IPS-11a (cell line): ENCODE data around the gene GPC6.

Experiments
- H3K4me3 ChIP-seq: one replicate; pipeline ENCODE4 v1.5.1; 2013; ENCODE audit warnings: low read depth, low read length, control low read depth

The GPC6 gene

DNA sequence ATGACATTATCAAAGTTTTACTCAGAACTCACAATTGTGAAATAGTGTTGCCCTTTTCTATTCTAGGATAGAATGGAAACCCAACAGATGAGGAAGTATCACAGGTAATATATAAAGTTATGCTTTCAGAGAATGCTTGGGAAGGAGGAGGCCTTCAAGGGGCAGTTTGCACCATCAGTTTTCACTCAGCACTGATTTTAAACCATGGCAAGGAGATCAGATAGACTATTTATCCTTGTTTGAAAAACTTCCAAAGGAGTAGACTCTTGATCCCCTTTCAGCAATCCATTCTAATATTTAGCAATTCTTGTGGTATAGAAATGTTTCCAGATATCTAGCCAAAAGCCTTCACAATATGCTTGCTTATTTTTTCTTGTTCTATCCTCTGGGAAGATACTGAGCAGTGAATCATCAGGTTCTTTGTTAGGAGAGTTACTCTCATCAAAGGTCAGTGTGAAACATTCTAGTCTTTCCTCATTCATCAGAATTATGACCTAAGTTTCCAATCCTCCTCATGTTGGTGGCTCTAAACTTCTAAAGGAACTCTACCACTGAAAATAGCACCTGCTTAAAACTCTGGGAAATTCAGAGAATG is 3.8 kb downstream of the GPC6 start:
- H3K4me3 ChIP-seq = no peak overlapping the region

DNA sequence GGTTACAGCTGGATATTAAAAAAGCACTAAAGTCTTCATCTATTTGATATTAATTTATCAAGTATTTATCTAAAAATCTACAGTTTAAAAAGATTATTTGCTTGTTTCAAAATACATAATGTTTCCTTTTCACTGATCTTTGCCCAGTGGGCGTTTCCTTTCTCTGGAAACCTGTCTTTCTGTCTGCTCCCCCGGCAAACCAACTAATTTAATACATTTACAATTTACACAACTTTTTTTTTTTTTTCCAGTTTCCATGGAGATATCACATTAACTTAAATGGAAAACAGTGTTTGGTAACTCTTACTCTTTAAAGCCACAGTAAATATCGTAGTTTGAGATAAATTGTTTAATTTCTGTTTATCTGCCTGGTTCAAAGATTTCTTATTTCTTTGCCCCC is 5.3 kb downstream of the GPC6 start:
- H3K4me3 ChIP-seq = no peak overlapping the region

DNA sequence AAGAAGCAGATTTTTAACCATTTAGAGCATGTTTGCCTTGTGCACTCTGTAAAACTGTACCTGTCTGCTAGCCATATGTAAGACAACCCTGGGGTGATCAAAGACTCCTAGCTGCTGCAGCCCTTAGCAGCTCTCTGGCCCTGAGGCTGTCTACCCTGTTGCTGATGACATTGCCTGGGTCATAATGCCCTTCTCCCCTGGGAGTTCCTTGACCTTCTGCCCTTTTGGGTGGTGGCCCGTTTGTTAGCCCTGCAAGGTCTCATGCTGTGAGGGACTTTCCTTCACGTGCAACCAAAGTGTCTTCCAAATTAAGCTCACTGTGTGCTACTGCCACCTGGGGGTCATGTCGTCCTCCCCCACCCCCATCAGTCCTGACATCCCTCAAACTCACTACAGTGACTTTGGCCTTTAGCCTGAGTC is 7.4 kb downstream of the GPC6 start:
- no peak overlapping the region for H3K4me3 ChIP-seq

DNA sequence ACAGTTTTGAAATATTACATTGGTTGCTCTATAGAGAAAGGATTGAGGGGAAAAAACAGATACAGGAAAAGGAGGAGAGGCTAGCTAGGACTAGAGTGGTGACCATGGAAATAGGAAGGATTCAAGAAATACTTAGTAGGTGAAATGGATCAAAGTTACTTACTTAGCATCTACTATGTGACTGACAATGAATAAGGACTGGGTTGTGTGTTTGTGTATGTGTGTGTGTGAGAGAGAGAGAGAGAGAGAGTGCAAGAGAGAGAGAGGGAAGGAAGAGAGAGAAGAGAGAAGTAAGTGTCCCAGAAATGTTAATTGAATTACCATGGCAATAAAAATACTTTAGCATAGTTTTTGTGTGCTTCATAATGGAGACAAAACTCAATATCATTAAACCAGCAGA is 7.9 kb downstream of the GPC6 start:
- H3K4me3 ChIP-seq = no peak overlapping the region

DNA sequence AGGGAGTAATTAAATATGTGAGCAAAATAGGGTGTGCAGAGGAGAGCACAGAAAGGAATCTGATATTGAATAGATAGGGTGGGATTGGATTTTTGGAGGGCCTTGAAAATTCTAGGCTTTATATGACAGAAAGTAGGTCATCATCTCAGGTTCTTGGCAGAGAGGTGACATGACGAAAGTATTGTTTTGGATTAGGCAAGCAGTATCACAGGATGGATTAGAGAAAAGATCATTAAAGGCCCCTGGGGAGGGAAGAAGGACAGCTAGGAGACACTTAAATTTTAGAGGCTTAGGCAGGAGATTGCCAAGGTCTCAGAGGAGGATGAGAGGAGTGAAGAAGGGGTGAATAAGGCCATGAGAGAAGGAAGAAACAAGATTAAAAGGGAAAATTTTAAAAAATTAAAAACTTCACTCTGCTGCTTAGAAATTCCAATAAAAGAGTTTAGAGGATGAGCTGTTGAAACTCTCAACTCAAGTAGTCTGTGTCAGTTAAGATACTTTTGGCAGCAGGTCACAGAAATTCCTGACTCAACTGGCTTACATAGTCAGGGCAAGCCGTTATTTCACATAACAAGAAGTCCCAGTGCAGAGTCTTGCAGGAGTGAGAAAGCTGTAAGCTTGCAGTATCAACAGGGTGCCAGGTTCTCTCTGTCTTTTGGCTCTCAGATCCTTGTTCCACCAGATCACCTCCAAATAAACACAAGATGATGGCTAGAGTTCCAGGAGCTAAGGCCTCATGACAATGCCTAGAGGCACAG is 8.8 kb downstream of the GPC6 start:
- H3K4me3 ChIP-seq = no peak overlapping the region

DNA sequence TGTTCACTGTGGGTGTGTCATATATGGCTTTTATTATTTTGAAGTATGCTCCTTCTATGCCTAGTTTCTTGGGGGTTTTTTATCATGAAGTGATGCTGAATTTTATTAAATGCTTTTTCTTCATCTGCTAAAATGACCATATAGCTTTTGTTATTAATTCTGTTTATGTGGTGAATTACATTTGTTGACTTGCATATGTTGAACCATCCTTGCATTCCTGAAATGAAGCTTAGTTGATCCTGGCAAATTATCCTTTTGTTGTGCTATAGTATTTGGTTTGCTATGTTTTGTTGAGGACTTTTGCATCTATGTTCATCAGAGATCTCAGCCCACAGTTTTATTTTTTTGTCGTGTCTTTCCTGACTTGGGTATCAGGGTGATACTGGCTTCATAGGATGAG is 12.1 kb downstream of the GPC6 start:
- H3K4me3 ChIP-seq = no peak overlapping the region

DNA sequence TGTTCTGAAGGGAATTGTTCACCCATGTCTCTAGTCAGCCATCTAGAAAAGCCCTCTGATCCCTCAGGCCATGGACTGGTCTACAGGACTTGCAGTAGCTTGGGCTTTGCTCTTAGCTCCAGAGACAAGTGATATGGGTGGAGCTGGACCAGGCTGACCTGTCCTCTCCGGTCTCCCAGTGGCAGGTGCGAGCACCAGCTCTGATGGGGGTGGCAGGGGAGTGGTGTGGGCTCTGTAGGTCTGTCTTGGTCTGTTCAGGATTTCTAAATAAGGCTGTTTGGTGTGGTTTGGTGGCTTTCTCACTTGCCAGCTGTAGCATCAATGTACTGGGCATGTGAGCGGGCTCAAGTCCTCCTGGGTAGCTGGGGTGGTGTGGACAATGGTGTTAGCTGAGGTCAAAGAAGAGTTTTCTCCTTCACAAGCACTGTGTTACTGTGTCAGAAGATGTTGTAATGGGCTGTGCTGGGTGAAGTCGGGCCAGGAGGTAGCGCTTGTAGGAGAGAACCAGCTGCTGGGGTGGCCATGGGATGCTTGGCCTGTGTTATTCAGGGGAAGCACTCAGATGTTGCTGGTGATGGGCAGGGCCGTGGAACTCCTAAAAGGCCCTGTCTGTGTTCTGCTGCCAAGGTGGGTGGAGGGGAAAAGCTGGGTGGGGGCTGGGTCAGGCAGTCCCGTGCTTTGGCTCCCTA is 16.9 kb downstream of the GPC6 start:
- no peak overlapping the region for H3K4me3 ChIP-seq

DNA sequence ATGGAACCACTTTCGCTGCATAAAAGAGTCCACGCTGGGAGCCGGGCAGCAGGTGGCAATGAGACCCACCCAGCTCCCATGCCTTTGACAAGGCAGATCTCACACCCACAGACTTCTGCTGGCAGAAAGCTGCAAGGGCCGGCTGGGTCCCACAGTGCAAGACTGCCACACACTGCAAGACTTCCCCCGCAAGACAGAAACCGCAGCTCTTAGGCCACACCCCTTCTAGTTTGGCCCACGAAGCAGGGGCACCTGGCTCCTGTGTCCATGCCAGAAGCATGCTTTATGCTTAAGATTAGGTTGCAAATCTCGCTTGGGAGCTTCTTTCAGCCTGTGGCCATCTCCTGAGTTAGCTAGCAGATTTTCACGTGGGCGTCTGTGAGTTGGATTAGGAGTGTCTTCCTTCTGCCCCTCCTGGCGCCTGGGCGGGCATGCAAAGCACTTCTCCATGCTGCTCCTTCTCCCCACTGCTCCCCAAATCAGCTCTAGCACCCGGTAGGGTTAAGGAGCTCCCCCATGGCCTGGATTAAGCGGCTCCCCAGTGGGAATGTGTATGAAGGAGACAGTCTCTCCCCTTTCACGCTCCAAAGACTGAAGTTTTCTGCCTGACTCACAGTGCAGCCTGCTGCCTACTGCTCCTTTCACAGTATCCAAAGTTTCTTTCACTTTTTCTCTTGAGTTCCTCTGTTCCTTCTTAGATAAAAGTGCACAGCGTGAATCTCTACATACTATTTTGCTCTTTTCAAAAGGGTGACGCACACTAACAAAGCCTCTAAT is 17.7 kb downstream of the GPC6 start:
- H3K4me3 ChIP-seq = no peak overlapping the region

DNA sequence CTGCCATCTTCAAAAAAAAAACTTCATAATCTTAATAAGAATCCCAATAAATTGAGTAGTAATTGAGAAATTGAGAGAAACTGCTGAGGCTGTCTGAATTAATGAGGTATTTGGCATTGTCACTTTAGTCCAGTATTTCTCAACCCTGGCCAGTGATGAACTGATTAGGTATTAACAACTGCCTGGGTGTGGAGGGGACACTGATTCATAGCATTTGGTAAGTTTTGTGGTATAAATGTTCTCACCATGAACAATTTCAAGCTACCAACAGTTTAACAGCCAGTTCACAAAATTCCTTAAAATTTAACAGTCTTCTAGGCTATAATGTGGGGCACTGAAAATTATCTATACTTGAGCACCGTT is 18.3 kb downstream of the GPC6 start:
- H3K4me3 ChIP-seq = no peak overlapping the region

DNA sequence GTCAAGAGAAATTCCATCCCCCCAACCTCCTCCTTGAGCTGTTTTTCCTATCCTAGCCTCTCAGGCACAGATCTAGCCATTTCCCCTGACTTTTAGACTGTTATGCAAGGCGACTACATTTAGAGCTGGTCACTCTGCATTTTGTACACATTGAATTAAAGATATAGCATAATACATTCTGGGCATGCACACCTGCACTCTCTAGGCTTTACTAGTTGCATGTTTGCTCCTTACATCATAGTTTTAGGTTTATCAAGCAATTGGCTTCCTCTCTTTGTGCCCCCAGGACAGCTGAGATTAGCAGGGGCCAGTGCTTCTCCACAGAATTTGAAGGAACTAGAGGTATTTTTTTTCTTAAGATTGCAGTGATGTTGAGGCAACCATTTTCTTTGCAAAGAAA is 19.5 kb downstream of the GPC6 start:
- H3K4me3 ChIP-seq = no peak overlapping the region

DNA sequence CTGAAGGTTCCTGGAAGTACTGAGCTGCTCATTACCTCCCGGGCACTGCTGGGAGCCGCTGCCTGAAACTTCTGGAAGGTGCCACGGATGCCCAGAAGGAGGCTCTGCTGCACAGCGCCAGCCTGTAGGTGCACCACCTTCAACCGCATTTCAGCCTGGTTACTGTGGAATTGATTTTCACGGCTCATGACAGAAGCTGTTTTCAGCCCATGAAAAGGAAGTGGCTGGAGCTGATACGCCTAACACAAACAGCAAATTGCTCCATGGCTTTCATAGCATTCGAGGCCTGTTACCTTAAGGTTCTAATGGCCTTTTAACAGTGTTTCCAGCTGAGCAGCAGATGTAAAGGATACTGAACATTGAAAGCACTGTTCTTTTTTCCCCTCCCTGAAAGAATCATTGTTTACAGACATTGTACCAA is 22.0 kb downstream of the GPC6 start:
- no peak overlapping the region for H3K4me3 ChIP-seq

DNA sequence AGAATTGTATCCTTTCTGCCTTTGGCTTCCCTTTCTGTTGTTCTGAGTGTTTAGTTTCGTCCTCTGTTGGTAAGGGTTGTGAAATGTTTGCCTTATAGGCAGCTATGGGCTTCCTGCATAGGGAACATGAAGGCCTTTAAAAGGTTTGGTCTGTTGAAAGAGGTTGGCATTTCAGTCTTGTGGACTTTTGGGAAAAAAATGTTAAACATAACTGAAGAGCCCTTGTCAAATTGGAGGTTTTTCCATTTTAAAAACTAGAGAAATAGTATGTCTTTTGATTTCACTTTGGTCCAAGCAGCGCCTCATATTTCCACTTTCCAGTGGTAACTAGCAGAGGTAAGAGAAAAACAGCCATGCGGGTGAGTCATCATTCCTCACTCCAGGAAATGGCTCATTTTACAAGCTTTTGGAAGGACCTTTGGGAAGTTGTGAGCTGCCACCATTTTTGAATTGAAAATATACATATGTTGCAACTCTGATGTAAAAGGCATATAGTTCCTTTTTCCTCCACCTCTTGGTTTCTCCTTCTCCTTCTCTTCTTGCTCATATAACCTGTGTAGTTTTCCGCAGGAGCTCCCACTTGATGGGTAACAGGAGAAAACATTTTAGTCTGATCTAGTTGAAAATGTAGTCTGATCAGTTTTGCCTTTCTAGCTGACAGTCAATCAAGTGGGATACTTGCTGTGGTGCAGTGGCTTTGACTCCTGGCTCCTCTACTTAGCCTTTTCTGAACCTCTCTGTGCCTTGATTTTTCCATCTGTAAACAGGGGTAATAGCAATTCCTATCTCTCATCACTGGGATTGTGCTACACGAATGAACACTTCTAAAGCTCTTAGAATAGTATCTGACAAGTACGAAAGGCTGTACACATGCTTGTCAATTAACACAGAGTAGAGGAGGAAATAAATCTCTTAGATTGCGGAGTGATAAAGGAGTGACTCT is 23.0 kb downstream of the GPC6 start:
- no peak overlapping the region for H3K4me3 ChIP-seq

DNA sequence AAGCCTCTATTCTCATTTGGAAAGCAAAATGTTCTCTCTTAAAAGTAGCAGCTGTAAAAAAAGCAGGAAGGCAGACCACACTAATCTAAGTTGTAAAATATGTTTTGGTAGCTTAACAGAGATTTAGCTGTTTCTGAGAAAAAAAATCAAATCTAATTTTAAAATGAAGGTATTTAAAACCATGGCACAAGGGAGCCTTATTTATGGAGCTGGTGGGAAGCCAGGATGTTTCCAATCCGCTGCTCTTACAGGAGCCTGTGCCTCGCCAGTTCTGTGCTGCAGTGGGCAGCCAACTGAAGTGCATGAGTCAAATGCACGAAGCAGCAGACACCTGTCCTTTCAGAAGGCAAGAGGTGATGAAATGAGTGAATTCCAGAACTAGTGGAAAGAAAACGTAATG is 28.2 kb downstream of the GPC6 start:
- H3K4me3 ChIP-seq = no peak overlapping the region

DNA sequence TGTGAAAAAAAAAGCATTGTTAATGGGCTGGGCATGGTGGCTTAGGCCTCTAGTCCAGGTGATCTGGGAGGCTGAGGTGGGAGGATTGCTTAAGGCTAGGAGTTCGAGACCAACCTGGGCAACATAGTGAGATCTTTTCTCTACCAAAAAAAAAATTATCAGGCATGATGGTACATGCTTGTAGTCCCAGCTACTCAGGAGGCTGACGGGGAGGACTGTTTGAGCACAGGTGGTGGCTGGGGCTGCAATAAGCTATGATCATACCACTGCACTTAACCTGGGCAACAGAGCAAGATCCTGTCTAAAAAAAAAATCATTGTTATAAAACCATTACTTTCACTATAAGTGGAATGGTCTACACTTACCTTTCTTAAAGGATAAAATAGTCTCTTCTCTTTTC is 30.4 kb downstream of the GPC6 start:
- no peak overlapping the region for H3K4me3 ChIP-seq

DNA sequence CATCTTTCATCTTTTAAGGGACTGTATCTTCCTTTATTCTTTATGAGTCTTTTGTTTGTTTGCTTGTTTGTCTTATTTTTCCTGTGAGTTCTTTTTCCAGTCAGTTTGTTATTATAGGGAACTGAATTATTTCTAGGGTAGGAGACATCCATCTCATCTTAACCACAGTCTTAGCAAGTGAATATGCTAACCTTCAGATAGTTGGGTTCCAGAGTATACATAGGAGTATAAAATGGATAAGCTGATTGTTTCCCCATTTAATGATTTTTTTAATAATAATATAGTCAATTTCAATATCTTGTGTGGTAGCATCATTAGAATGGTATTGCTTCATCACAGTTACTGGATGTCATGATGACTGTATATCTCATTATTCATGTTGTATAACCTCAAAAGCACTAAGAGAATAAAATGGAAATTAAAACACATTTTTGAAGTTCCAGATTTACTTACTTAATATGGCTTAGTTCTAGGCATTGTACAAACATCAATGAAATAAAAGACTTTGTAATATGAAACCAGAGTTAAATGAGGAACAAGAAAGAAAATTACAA is 33.0 kb downstream of the GPC6 start:
- no peak overlapping the region for H3K4me3 ChIP-seq

DNA sequence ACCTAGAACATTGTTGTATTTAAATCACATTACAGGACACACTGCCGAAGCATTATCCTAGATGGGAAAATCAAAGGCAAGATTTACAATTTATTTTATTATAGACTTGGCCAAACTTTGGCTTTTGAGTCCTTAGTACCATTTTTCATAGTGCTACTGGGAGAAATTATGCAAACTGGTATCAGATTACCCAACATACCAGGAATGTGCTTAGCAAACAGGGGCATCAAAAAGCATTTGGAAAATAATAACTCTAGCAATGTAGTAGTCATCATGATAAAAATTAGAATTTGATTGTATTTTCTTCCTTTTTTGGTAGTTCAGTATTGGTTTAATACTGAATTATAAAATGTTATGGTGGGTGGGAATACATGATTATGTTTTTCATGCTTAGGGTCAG is 34.0 kb downstream of the GPC6 start:
- H3K4me3 ChIP-seq = no peak overlapping the region

DNA sequence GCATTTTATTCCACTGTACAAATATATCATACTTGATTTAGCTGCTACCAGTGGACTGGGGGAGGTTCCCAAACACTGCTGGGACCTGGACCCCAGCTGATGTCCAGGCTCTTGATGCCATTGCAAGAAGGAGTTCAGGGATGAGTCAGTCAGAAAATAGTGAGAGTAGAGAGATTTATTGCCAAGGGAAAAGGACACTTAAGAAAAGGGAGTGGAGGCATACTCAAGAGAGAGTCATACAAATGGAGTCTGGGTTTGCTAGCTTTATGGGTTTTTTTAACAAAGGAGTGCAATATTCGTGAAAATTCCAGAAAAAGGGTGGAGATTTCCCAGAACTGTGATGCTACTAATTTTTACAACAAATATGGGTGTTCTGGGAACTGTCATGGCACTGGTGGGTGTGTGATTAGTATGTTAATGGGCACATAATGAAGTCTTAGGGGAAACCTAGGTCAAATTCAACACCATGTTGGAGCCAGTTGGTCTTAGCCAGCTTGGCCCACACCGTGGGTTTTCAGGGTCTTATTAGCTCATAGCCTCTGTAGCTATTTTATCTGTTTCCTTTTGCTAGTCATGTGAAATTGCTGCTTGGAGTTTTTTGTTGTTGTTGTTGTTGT is 36.2 kb downstream of the GPC6 start:
- no peak overlapping the region for H3K4me3 ChIP-seq

DNA sequence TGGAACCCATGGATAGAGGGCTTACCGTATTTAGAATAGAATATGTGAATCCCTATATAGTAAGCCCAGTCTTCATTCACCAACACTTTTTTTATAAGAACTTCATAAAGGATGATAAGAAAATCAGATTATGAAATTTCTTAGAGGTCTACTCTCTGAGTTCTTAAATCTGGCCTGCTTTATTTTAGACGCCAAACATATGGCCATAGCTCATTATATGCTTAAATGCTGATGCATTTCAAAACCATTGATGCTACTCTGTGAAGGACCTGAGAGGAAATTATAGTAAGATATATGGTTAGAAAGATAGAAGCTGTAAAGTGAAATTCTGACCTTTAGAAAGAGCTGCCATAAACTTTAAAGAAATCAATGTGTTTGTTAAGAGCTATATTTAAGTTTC is 38.3 kb downstream of the GPC6 start:
- H3K4me3 ChIP-seq = no peak overlapping the region

DNA sequence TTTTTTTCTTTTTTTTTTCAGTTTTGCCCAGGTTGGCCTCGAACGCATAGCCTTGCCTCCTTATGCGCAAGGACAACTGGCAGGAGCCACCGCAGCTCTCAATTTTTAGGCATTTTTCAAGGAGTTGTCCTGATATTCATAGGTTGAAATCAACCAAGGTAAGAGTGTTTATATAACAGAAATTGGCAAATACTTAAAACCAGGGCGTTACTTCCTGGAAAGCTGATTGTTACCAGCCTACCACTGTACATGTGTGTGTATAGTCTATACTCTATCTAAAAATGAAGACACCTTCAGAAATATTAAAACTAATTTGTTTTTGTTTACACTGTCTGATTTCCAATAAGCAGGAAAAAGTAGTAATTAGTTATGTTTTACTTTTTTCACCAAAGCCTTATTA is 39.2 kb downstream of the GPC6 start:
- no peak overlapping the region for H3K4me3 ChIP-seq

DNA sequence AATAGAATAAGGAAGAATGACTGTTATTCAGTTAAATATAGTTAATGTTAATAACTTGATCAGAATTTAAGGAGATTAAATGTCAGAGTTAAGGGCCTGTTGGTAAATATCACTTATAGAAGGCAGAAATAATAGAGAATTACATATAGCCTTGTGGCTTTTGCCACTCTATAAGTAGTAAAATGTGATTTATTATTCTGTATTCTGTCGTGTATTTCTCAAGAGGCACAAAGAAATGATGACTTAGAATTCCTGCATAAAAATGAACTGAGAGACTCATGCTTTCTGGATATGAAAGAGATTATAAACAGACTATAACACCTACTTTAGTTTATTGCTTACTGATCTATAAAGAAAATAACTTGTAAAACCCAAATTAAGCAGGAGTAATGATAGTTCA is 40.1 kb downstream of the GPC6 start:
- H3K4me3 ChIP-seq = no peak overlapping the region
